HuH-7.5 (cell line): ENCODE data around the gene ERC2.

Source experiments
- DNase-seq: peaks from one replicate; pipeline ENCODE4 v3.0.0; 2011; ENCODE audit warnings: low spot score

Gene ERC2

DNA sequence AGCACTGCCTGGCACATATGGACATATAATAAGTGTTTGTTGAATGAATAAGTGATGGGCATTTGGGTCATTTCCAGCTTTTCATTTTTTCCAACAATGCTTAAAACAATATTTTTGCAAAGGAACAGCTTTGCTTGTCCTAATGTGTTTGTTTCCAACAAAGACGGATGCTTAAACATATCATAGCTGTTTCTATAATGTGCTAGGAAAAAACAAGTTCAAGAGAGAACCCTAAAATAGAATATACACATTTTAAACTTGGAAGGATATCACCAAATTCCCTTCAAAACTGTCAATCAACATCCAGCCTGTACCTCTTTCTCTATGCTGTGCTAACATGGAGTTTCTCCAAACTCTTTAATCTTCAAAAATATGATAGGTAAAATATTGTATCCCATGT lies 756.6 kb downstream of the ERC2 start:
- no peak for DNase-seq

DNA sequence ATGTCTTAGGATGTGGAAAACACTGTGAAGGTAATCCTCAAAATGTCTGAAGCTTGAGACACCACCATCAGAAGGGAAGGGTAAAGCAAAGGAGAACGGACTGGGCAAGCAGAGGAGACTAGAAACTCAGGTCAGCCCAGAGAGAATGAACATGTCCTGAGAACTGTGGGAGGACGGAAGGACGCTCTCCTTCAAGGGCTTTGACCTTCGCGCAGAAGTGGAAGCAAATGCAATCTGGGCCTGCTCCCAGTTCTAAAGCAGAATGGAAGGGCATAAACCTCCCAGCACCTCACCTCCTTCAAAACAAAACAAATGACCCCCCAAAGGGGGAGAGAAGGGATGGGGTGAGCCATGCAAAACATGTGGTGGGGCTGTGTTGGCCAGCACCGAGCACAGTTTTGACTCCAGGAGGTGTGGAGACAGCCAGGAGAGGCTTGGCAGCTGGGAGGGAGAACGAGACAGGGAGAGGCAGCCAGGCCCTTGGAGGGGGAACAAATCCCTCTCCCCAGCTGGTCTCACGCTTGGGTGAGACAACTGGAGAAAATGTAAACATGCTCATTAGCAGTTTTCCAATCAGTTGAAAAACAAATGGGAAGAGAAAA lies 758.8 kb downstream of the ERC2 start:
- DNase-seq = no peak

DNA sequence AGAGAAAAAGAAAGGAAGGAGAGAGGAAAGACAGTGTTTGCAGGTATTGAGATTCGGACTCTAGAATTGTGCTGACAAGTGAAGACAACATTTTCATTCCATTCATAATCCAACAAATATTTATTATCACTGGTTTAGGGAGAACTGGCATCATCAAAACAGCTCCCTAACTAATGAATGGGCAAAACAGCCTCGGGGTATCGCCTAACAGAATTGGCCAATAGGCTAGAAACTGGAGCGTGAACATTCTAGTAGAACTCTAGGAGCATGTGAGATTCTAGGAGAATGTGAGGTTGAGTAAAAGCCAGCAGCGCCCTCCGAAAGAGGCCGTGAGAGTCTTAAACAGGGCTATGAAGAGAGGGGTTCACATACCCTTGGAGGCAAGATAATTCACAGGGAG lies 759.3 kb downstream of the ERC2 start:
- DNase-seq = no peak

DNA sequence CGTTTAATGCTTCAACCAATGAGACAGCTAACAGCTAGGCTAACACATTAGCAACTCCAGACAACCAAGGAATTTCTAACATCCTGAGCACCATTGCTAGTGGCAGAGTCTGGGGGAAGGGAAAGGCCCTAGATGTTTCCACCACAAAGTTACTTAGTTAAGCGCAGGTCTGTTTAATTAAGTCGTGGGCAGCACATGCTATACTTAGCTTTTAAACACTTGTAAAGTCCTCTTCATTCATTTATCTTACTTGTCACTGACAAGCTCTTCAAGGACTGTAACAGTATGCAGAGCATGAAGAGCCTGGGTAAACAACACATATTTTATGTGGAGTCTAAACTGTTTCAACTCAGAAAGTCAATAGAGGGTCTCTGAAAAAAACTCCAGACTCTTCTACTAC lies 760.0 kb downstream of the ERC2 start:
- DNase-seq = no peak

DNA sequence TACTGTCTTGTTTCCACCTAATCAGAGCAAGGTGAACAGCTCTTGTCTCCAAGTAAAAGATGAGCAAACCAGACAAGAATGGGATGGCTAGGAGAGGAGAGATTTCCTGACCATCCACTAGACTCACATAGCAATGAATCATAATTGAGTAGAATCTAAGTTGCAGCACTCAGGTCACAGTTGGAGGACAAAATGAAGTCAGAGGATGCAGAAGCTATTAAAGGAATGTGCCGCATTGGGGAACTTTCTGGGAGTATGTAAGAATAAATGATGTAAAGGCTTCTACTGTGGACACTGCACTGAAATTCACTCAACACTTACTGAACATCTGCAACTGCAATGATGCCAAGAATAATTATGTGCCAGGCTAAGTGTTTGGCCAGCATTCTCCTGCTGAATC lies 763.7 kb downstream of the ERC2 start:
- no peak for DNase-seq

DNA sequence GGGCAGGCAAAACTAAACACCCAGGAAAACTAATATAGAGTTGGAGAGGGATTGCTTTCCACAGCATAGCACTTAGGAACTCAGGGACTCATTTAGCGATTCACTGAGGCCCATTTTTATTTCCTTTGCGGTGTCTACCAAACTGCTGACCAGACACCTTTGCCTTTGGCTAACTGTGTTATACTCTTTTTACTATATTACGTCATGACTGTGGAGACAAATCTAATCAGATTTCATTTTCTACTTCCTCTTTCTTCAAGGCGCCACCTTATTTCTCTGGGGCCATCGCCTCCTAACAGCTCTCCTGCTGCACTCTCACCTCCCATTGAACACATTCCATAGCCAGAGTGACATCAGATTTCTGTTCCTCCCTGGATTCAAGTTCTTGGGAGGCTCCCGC lies 765.4 kb downstream of the ERC2 start:
- no peak for DNase-seq

DNA sequence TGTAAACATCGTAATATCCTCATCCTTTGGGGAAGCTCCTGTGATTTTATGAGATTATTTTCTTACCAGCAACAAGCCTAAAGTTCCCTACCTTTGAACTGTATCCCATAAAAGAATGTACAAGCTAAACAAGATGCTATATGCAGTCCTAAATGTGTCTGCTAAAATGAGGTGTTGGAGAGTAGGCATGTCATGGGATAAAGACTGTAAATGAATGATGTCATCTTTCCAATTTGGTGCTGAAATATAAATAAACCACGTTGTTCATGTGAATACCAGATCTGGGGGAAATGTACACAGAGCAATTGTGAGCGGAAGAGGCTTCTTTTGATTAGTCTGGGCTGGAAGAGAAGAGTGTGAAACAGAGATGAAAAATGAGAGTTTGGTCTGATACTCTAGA lies 766.3 kb downstream of the ERC2 start:
- no peak for DNase-seq

DNA sequence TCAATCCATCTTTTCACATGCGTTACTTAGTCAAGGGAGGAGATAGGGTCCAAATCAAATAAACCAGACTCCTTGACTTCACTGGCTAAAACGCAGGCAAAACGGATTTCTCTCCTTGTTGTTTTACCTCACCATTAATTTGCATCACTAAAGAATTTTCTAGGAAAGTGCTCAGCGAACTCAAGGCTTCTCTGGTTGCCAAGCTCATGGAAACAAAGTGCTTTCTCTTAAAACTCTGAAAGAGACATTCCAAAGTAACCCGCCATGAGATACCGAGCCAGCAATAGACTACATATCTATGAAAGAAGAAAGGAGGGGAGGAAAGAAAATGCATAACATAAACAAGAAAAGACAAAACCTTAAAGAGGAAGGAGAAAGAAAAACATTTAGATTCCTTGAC lies 769.4 kb downstream of the ERC2 start:
- DNase-seq = no peak

DNA sequence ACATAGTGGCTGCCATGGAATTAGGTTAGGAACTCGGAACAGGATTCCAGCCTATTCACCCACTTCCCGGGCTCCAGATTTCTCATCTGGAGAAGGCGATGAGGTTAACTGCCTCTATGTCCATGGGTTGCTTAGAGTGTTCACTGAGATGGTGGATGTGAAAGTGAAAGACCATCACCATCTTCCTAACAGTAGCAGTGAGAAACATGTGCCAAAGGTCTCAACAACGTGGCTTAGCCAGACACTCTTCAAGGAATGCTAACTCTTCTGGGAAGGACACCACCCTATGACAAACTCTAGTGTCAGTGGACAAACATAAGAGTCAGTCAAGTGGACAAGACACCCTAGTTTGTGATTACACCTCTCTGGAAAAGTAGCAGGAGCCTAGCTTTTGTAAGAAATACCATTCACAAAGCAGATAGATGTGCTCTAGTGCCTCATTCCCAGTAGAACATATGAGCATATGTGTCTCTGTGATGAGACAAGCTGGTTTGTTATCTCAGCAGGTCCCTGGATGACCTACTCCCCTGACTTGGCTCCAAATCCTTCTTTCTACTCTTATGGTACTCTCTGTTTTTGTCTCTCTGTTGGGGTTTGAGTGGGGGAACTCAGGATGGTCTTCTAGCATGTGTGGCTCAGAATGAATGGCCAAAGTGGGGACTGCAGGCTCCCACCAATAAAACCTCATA lies 770.9 kb downstream of the ERC2 start:
- no peak for DNase-seq

DNA sequence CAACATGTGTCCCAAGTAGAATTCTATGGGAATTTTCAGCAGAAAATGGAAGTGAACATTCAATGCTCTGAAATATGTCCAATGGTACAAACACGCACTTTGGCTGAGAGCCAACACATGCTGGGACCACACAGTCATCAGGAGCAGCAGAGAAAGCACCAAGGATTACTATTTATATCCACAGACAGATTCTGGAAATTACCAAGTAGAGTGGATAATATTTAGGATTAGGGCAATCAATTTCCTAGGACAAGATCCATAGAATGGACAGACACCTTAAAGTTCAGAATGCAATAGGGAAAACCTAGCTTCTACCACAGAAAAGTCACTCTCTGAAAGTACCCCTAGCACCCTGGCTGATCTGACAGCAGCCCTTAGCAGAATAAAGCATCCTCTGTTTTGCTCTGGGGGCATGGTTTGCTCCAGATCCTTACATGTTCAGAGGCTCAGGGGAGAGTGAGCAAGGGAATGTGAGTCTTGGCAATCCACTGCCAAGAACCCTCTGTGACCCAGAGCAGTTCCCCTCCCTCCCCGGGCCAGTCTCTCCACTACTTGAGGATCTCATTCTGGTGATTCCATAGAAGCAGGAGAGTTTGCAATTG lies 775.2 kb downstream of the ERC2 start:
- DNase-seq = no peak

DNA sequence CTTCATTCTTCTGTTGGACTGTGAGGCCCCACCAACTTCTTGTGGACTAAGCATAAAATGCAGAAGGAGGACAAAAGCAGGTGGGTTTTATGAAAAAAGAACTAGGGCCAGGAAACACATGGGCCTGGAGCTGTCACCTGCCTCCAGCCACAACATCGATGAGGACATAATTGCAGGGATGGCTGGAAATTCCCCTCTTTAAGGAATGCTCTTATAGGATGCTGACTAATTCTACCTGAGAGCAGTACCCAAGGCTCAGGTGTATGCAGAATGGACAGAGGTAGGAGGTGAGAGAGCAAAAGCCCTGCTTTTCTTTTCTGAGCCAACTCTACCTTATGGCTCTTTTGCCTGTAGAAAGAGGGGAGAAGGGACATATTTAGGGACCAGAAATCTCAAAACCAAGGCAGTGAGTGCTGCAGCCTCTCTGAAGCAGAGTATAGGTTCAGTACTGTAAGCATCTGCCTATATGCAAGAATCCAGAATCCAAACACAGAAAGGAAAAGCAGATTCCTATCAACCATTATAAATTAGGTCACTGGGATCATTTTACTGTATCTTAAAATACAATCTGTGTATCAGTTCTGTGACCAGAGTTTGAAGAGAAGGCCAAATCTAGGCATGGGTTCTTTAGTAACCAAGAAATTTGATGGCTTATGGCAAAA lies 775.8 kb downstream of the ERC2 start:
- no peak for DNase-seq

DNA sequence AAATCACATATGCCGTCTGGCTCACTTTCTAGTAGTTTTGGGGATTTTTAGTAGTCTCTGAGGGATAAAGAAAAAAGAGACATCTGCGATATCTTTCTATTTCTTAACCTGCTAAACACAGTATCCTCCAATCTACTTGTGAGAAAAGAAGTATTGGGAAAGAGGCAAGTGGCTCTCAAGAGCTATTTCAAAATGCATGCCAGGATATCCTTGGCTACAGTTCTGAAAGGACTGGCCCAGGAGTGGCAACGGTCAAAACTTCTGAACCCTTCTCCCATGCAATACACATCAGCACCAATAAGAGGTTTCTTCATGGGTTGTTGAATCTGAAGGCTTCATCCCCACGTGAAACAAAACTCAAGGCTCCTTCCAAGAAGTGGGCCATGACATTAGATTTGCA lies 777.1 kb downstream of the ERC2 start:
- DNase-seq = no peak

DNA sequence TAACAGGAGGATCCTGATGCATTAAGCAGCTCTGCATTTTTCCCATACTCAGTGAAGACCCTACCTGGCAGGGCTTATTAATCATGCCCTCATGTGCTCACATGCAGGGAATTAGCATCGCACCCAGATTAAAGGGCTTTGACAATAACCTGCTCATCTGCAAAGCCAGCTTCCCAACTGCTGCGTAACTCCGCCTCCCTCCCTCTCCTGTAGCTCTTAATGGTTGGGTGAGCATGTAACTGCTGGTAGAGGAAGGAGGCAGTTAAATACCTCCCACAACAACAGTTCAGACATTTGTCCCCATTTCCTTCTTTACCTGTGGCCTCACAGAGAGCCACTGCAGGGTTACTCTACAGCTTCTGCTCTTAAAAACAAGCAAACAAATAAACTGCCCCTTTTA lies 777.5 kb downstream of the ERC2 start:
- DNase-seq = no peak

DNA sequence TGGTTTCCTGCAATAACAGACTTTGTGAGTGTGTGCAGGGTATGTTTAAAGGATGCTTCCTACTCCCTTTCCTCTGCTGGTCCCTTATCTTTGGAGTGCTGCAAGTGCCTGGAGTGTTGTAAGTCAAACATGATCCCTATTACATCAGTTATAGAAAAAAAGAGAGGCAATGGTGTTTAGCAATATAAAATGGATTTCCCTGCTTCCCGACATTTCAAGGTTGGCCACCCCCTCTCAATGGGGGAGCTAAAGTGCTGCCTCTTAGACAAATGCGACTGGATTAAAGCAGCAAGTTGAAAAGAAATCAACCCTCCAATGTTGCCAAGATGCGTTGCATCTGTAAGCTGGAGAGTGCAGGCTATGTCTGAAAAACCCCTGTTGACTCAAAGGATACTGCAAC lies 778.1 kb downstream of the ERC2 start:
- no peak for DNase-seq

DNA sequence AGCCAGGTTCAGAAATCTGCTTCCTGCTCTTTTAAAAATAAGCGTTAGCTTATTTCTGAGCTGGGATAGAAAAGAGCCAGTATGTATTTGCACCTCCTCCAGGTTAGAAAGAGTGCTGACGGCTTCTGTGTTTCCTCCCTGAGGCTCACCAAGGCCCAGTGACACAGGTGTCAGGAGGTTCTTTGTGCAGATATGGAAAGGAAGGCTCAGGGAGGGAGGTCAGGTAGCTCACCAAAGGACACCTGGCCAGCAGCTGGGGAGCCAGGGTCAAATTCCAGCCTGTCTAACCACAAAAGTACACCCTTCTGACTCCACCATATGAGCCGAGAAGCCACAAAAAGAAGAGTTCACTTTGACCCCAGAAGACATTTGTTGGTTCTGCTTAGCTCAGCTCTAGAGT lies 780.1 kb downstream of the ERC2 start:
- no peak for DNase-seq

DNA sequence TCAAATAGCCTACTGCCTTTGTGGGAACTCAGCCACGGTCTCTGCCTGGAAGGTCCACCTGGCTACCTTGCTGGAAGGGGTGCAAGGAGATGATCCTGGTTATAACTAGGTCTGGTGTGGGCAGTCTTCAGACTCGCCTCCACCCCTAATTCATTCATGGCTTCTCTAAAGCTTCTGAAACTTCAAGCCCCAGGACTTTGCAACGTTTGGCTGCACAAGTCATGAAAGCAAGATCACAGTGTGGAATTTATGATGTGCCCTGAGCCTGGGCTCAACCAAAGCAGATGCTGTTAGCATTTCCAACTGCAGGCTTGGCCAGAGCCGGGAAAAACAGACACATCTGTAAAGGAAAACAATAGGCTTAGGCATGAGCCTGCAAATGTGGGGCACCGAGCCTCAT lies 780.7 kb downstream of the ERC2 start:
- DNase-seq = no peak

DNA sequence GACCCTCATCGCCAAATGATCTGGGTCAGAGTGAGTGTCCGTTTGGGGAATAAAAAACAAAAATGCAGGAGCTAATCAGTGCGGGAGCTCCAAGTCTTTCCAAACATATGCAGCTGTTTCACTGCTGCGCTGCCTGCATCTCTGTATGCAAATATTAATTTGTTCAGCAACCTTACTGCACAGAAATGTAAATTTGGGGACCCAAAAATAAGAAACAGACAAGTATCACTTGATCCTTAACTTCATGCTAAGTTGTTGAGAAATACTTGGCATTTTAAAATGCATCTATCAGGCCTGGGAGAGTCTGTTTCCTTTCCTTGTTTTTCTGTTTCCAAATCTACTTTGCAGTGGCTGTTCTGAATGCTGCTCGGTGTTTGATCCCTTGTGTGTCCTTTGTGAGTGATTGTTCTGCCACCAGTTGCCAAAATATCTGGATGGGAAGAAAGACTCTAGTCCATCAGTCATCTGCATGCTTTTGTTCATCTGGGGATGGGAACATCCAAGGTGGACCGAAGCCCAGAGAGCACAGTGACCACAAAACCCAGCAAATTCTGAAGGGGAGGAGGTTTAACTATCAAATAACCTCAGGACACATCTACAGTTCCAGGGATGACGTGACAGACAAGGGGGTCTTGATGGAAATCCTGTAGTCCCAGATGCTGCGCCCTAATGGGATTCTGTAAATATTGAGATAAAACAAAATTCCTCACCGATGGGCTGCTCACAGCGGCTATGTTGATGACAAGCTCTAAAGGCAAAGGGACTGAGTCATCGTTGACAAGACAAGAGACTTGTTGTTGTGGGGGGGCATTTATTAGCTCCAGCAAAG lies 781.6 kb downstream of the ERC2 start:
- no peak for DNase-seq

DNA sequence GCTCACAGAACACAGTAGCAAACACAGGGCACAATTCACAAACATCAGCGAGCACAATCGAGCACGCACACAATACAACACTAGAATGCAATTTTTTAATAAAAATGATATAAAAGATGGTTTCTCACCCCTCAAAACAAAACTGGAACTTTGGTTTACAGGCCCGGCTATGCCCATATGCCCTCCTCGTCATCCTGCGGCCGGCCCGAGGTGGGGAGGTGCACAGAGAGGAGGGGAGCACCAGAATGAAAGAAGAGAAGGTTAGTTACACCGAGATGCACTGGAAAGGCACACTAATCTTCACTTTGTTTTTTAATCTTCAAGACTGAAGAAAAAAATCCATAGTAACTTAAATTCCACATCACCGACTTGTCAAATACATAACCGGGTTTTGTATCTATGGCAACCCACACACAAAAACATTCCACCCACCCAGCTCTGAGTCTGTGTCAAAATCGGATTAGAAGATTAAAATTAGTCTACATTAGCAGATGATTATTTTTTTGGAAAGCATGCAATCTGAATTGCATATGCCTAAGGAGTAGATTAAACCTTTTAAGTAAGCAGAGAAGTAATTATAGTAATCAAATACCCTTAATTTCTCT lies 784.5 kb downstream of the ERC2 start:
- no peak for DNase-seq

DNA sequence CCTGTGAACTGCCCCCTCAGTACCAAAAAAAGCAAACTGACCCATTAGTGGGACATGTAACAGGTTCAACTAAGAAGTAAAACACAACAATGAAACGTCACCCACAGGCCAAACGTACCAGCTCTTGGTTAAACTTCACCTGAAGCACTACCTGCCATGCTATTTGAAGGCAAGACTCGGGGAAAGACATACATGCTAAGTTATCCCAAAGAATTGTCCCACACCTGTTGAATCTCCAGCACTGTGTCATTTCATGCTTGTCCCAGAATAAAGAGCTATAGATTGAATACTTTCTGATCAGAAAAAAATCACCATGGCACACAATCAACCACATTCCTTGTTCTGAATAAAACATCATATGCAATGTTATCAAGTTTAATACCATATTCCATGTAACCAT lies 785.8 kb downstream of the ERC2 start:
- DNase-seq = no peak

DNA sequence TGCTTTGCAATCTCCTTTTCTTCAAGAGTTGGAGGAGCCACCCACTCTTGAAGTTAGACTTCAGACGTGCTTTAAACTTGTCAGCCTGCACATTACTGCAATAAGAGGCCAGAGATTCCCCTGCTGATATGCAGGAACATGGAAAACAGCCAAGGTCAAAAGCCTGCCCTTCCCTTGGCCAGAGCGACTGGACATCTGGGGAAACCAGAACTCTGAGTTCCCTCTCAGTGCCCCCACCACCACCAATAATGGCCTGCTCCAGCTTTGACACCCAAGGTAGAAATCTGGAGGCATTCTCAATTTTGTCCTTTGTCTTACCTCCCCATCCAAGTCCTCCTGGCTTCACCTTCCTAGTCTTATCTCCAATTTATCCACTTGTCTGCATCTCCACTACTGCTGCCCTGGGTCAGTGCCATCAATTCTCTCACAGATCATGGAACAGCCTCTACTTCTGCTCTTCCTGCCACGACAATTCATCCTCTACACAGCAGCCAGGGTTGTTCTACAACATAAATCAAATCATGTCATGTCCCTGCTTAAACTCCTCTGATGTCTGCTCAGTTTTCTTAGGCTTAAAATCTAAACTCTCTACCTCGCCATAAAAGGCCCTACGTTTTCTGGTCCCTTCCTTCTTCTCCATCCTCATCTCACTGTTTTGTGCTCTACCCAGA lies 789.6 kb downstream of the ERC2 start:
- no peak for DNase-seq

DNA sequence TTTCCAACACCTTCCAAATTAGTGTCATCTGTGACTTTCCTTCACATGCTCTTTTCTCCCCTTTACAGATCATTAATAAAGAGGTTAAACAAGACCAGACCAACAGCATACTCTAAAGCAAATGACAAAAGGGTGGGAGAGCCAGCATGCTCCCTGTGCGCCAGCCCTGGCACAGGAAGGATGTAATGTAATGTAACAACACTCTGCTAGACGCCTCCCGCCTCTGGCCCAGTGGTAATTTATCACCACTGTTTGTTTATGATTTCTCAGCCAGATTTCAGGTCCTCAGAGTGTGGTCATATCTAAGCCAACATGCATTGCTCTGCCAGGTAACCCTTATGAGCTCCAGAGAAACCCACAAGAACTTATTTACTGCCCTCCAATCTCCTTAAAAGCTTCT lies 791.6 kb downstream of the ERC2 start:
- no peak for DNase-seq

DNA sequence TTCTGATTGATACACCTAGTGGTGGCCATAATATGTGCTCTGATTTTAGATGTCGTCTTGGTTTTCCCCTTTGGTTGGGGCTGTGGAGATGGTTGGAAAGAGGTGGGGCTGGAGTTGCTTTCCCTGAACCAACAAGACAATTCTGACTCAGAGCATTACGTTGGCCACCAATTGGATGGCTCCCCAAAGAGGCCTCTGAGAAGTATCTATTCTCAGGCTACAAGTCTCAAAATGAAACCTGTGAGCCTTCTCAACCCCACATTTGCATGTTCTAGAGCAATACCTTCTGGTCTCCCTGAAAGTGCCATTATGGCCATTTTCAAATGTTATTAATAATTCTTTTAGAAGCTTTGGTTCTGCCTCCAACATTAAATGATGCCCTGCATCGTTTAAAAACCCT lies 792.8 kb downstream of the ERC2 start:
- DNase-seq = no peak
